ENCODE data around the gene SLC7A5. TPM values are rescaled to one million over a fixed set of nuclear protein-coding genes. Genes with fewer than 3 reads are reported as not detected.

SLC7A5 gene
- total and polyA plus RNA-seq, 2 of the 4 experiments (the other 2 are of a cell fraction), result 11.3 to 101 TPM

- Histone ChIP-seq H3K56ac (ENCODE audit: extremely low read depth, insufficient read depth, low read length) (no peak overlapping the region), H3K18ac (ENCODE audit: low read depth, low read length) (no peak overlapping the region), H3K9me3 (ENCODE audit: control insufficient read depth, insufficient read depth, low read length) (no peaks in the 10 kb centered on the region), H2BK5ac (ENCODE audit: low read depth, low read length, poor library complexity, severe bottlenecking) (no peak overlapping the region), H3K27me3 (ENCODE audit: control insufficient read depth, insufficient read depth, low read length) (no peaks in the 10 kb centered on the region), H2BK15ac (ENCODE audit: low read depth, low read length) (no peak overlapping the region), H2BK20ac (ENCODE audit: low read depth, low read length) (no peak overlapping the region), H3K4me1 (ENCODE audit: control insufficient read depth, insufficient read depth, low read length) (peaks cover 6% of the 10 kb centered on the region; the same call in 1 of the 2 replicates), H4K5ac (ENCODE audit: low read depth, low read length) (no peak overlapping the region), H3K36me3 (ENCODE audit: control insufficient read depth, insufficient read depth, low read length) (peaks cover 90% of the 10 kb centered on the region), H3K14ac (replicated peaks; ENCODE audit: low read depth, low read length) (no peak overlapping the region), H3K23ac (ENCODE audit: low read depth, low read length) (no peak overlapping the region), H4K20me1 (ENCODE audit: insufficient read depth, low read length) (peaks cover 52% of the 10 kb centered on the region), H2AFZ (replicated peaks; ENCODE audit: low read length, poor library complexity) (peak overlapping the region; percentile 8), H3K79me1 (ENCODE audit: low read depth in 1 of 2, low read length in 2 of 2) (peaks cover 0 to 33% of the 10 kb centered on the region in 2 experiments; a peak in 3 of 4 replicates), H4K8ac (ENCODE audit: low read depth in 2 of 2, low read length in 2 of 2) (no peak overlapping the region), H3K9me1 (ENCODE audit: insufficient read depth, low read length) (no peaks in the 10 kb centered on the region), H4K91ac (ENCODE audit: insufficient read depth, low read depth, low read length) (no peak overlapping the region), H3K9ac (ENCODE audit: low read depth, low read length) (no peak overlapping the region), H3K4me2 (ENCODE audit: low read depth, low read length) (no peak overlapping the region), H3K27ac (ENCODE audit: insufficient read depth, low read length) (no peak overlapping the region), H2AK5ac (ENCODE audit: low read depth, low read length) (no peak overlapping the region), H2AK9ac (replicated peaks; ENCODE audit: low read depth, low read length, poor library complexity) (peak overlapping the region; percentile 55), H3K4ac (ENCODE audit: low read depth, low read length) (no peak overlapping the region; the same call in 1 of the 2 replicates), H2BK120ac (ENCODE audit: low read depth, low read length) (no peak overlapping the region), H3K4me3 (ENCODE audit: insufficient read depth, low read depth, low read length) (no peak overlapping the region)
- 53% methylated on average over 12 of the region's 24 CpGs; no CpG with 5 or more reads in 1 of the 2 experiments for WGBS, 2 experiments (ENCODE audit: extremely low coverage in 2 of 2, insufficient read length in 1 of 2)
- BruUV-seq (replicated peaks), result no TSS peak
- peak; percentile 18 for ATAC-seq (ENCODE audit: low read depth)
- in situ Hi-C loops (cut with MboI; ENCODE audit: low sequenced_read_pairs) (no loop called here), dilution Hi-C loops (cut with HindIII; ENCODE audit: low sequenced_read_pairs, unreplicated experiment) (no loop called here), intact Hi-C loops (cut with micrococcal nuclease) (no loop called here)
- CTCF ChIA-PET, result interaction anchor here (0.6 kb wide), 1 partner anchor 40 kb away, joined by 6 read pairs; no protein-coding TSS in a partner anchor
- DNase-seq, result peak; percentile 65
- TF ChIP-seq ELK1 (IDR thresholded peaks at IDR 0.05; ENCODE audit: borderline replicate concordance, low read depth, low read length) (no peak), BHLHE40 (IDR thresholded peaks at IDR 0.05; ENCODE audit: low read depth, low read length) (no peak), CTCF (conservative IDR thresholded peaks at IDR 0.05; ENCODE audit: low read depth, low read length) (no peak), RAD21 (IDR thresholded peaks at IDR 0.05; ENCODE audit: low read length) (no peak), RFX5 (IDR thresholded peaks at IDR 0.05; ENCODE audit: low read depth, low read length) (no peak)
- POLR2A ChIA-PET (ENCODE audit: unreplicated experiment), result no interaction called here
Measured at GRCh38 chr16:87834668-87835473, 34.4 kb downstream of the SLC7A5 start.
